Gastroesophageal sphincter (tissue), 4 donors: ENCODE data around the gene HSD17B8. TPM values are rescaled to one million over a fixed set of nuclear protein-coding genes. Genes with fewer than 3 reads are reported as not detected.

ENCODE experiments used
- ATAC-seq: fragments of 150-250 bp; one replicate; pipeline ENCODE4 v1.9.1; 2016; ENCODE audit warnings: mild to moderate bottlenecking, moderate library complexity
- H3K27ac ChIP-seq, 4 donors: fragments of 200-600 bp; sonication (generic) in 3 of 4; 1 replicate in 3 of 4; 2 replicates in 1 of 4; pipeline ENCODE4 v1.5.1; 2016 to 2019
- H3K27me3 ChIP-seq: fragments of 200-600 bp; sonication (generic); one replicate; pipeline ENCODE4 v1.5.1; 2019
- H3K36me3 ChIP-seq, 2 donors: fragments of 200-600 bp; sonication (generic); one replicate each; pipeline ENCODE4 v1.5.1; 2019; ENCODE audit warnings: control low read depth in 1 of 2
- H3K4me1 ChIP-seq, 3 donors: fragments of 200-600 bp; sonication (generic); 1 replicate in 2 of 3; 2 replicates in 1 of 3; pipeline ENCODE4 v1.5.1; 2016 to 2019; ENCODE audit warnings: control low read depth in 2 of 3
- H3K4me3 ChIP-seq, 2 donors: fragments of 200-600 bp; sonication (generic); one replicate each; pipeline ENCODE4 v1.5.1; 2019; ENCODE audit warnings: mild to moderate bottlenecking in 1 of 2, moderate library complexity in 1 of 2
- H3K9me3 ChIP-seq, 3 donors: fragments of 200-600 bp; sonication (generic); one replicate each; pipeline ENCODE4 v1.5.1; 2017 to 2019; ENCODE audit warnings: control low read depth in 2 of 3
- EP300 ChIP-seq: sonication (generic); formaldehyde crosslinking; IDR thresholded peaks from one replicate; pipeline ENCODE4 v1.6.1; 2017; ENCODE audit warnings: antibody characterized with exemption, mild to moderate bottlenecking
- POLR2A ChIP-seq, 2 donors: fragments of 450-650 bp; IDR thresholded peaks; one replicate each; pipeline ENCODE4 v1.6.1; 2017; ENCODE audit warnings: antibody characterized with exemption in 2 of 2, mild to moderate bottlenecking in 2 of 2, moderate library complexity in 1 of 2
- POLR2AphosphoS5 ChIP-seq: sonication (generic); formaldehyde crosslinking; IDR thresholded peaks from one replicate; pipeline ENCODE4 v1.6.1; 2017; ENCODE audit warnings: antibody characterized with exemption
- WGBS, 2 donors: methylation state at CpG; one replicate each; pipeline ENCODE4 v1.1.5; 2018; ENCODE audit warnings: low coverage in 1 of 2; 5-methylcytosine and 5-hydroxymethylcytosine counted together
- total RNA-seq, 4 donors: library from RNA; depleted of rRNA; stranded (reverse); fragments of >200 nt; gene quantifications; one replicate each; pipeline ENCODE4 v1.1.0, GENCODE V29; 2016
- TF ChIP-seq, protein P1 (sequence below), 4 experiments: fragments of 200-600 bp in 2 of 4; fragments of 450-650 bp in 2 of 4; sonication (generic) in 1 of 4; IDR thresholded peaks; one replicate each; pipeline ENCODE4 v1.5.1; 2017 to 2019; ENCODE audit warnings: antibody characterized with exemption in 4 of 4, mild to moderate bottlenecking in 2 of 4, moderate library complexity in 2 of 4

The HSD17B8 gene
- total RNA-seq, 4 donors from 2014 or later = 2.2 to 16.1 (median 12.2) TPM

DNA sequence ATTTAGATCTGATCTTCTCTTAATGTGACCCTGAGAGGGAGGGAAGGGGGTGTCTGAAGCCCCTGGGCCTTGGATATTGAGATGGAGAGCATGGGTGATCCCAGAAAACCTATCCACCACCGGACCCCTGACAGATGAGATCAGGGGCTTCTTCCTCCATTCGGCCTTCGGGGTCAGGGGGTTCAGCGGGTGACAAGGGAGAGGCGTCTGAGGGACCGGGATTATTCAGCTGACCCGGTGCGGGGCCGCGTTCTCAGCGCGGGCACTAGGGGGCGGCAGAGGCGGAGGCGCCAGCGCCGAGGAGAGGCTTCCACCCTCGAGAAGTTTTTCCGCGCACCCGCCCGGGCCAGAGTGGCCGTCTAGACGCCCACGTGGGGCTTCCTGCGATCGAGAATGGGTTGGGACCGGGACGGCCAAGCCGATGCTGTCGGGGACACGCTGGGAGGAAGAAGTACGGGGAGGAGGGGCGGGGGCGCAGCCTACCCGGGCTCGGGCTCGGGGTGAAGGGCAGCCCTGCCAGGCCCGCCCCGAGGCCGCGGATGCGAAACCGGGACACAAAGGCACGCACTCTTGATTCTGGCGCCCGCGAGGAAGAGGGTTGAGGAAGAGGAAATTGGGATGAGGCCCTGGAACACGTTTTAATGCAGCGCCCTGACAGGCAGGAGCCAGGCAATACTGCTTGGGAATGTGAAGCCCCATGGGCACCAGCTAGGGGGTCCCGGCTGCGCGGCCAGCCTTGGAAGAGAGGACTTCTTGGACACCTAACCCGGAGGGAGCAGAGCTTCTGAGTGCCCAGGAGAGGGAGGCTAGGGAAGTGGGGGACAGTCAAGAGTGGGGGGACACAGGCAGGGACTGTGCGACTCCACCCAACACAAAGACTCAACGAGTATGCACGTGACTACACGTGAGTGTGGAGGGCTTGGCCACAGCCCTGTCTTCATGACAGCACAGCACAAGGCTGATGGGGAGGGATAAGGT is 42.8 kb upstream of the HSD17B8 start:
- WGBS, 2 donors = 16 to 35% methylated on average over 9 to 13 of the region's 58 CpGs
- no peaks in the 10 kb centered on the region for H3K9me3 ChIP-seq
- H3K4me1 ChIP-seq = peaks cover 0 to 21% (median 12%) of the 10 kb centered on the region in 3 donors
- TF ChIP-seq EP300 = no peak
- TF ChIP-seq, protein P1, sequence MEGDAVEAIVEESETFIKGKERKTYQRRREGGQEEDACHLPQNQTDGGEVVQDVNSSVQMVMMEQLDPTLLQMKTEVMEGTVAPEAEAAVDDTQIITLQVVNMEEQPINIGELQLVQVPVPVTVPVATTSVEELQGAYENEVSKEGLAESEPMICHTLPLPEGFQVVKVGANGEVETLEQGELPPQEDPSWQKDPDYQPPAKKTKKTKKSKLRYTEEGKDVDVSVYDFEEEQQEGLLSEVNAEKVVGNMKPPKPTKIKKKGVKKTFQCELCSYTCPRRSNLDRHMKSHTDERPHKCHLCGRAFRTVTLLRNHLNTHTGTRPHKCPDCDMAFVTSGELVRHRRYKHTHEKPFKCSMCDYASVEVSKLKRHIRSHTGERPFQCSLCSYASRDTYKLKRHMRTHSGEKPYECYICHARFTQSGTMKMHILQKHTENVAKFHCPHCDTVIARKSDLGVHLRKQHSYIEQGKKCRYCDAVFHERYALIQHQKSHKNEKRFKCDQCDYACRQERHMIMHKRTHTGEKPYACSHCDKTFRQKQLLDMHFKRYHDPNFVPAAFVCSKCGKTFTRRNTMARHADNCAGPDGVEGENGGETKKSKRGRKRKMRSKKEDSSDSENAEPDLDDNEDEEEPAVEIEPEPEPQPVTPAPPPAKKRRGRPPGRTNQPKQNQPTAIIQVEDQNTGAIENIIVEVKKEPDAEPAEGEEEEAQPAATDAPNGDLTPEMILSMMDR (IDR thresholded peaks at IDR 0.05) = peak in 3 of 4 experiments; percentile 92 to 96 (median 93)
- TF ChIP-seq POLR2AphosphoS5 = peak; percentile 9
- no peaks in the 10 kb centered on the region for H3K27me3 ChIP-seq
- peak overlapping the region; percentile 39 to 57 for H3K4me3 ChIP-seq
- peak; percentile 89 for ATAC-seq
- H3K27ac ChIP-seq = peak overlapping the region in 3 of 4 donors; percentile 73 to 77 (median 77)
- no peaks in the 10 kb centered on the region for H3K36me3 ChIP-seq

DNA sequence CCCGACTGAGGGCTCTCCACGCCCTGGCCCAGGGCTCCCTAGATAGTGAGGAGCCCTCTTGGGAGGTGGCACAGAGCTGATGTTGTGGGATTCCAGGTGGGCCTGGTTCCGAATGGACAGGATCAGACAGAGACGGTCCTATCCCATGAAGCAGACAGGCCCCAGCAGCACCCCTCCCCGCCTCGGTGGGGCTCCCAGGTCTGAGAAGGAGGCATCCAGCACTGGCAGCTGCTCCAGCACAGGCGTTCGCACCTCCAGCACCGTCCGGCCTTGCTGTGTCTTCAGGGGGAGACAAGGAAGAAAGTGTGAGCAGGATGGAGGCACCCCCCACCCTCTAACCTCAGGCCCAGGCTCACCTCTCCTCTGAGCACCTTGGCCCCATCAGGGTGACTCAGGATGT is 40.9 kb upstream of the HSD17B8 start:
- TF ChIP-seq POLR2A (IDR thresholded peaks at IDR 0.05) (no peak), POLR2AphosphoS5 (no peak), EP300 (no peak)
- TF ChIP-seq, protein P1 (IDR thresholded peaks at IDR 0.05) = no peak
- H3K4me1 ChIP-seq = peaks cover 0 to 21% (median 12%) of the 10 kb centered on the region in 3 donors
- no peak overlapping the region for H3K27ac ChIP-seq
- 95% methylated on average over 4 of the region's 10 CpGs; no CpG with 5 or more reads in 1 of the 2 donors for WGBS, 2 donors
- ATAC-seq = no peak
- no peak overlapping the region for H3K4me3 ChIP-seq
- no peaks in the 10 kb centered on the region for H3K27me3 ChIP-seq
- H3K36me3 ChIP-seq = no peaks in the 10 kb centered on the region
- H3K9me3 ChIP-seq = no peaks in the 10 kb centered on the region

DNA sequence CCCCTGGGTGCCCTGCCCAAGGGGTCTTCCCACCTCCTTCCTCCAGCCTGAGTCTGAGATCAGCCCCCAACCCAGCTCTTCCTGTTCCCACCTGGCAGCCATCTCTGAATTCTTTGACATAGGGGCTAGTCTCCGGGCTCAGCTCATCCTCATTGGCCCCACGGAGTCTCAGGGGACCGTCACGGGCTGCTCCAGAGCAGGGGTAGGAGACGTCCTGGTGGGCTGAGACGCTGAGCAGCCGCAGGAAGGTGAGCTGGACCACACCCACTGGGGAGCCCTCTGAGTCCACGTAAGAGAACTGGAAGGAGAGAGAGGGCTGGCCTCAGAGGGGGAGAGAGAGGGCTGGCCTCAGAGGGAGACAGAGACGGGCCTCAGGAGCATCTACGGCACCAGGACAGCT is 40.3 kb upstream of the HSD17B8 start:
- TF ChIP-seq, protein P1 (IDR thresholded peaks at IDR 0.05) = no peak
- TF ChIP-seq POLR2A (IDR thresholded peaks at IDR 0.05) (no peak), POLR2AphosphoS5 (no peak), EP300 (no peak)
- no peak for ATAC-seq
- H3K36me3 ChIP-seq = no peaks in the 10 kb centered on the region
- peaks cover 0 to 21% (median 12%) of the 10 kb centered on the region in 3 donors for H3K4me1 ChIP-seq
- 36 to 37% methylated on average over 2 to 6 of the region's 10 CpGs for WGBS, 2 donors
- H3K4me3 ChIP-seq = no peak overlapping the region
- no peaks in the 10 kb centered on the region for H3K9me3 ChIP-seq
- no peaks in the 10 kb centered on the region for H3K27me3 ChIP-seq
- H3K27ac ChIP-seq = no peak overlapping the region

DNA sequence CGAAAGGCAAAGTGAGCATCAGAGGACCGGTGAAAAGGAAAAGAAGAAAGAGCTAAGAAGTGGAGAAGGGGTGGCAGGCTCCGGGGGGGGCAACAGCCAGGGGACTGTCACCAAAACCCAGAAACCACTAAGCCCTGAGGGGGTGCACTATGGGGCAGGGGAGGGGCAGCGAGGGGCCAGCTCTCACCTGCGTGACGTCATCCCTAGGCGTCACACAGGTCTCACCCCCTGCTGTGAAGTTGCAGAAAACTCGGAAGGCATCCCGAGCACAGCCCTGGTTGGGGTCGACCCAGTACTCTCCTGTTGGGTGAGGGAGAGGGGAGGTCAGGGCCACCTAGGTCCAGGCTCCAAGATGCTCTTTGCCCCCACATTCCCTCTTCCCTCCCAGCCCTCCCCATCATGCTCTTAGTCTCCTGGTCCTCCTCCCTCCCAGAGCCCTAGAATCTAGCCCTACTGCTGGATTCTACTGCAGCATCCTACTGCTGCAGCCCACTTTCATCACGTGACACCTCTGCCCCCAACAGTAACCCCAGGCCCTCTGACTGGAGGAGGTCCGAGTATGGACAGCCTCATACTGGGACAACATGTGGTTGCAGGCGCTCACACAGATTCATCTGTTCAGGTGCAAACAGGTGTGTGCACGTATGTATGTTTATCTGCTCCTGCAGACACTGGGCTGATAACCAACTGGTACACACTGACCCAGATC is 39.6 kb upstream of the HSD17B8 start:
- H3K9me3 ChIP-seq = no peaks in the 10 kb centered on the region
- no peak for ATAC-seq
- H3K27me3 ChIP-seq = no peaks in the 10 kb centered on the region
- 64 to 69% methylated on average over 4 to 7 of the region's 14 CpGs for WGBS, 2 donors
- no peak overlapping the region for H3K27ac ChIP-seq
- H3K36me3 ChIP-seq = no peaks in the 10 kb centered on the region
- H3K4me1 ChIP-seq = peaks cover 0 to 21% (median 12%) of the 10 kb centered on the region in 3 donors
- H3K4me3 ChIP-seq = no peak overlapping the region
- TF ChIP-seq, protein P1 (IDR thresholded peaks at IDR 0.05) = no peak
- no peak for TF ChIP-seq POLR2AphosphoS5
- TF ChIP-seq POLR2A (IDR thresholded peaks at IDR 0.05) = no peak
- no peak for TF ChIP-seq EP300
